Forelimb muscle (tissue), 1 donor: ENCODE data around the gene GPC5. TPM values are rescaled to one million over a fixed set of nuclear protein-coding genes. Genes with fewer than 3 reads are reported as not detected.

Experiments used
- DNase-seq: peaks from one replicate; pipeline ENCODE4 v3.0.0-alpha.2; 2013; ENCODE audit warnings: low read depth
- polyA plus RNA-seq: library from polyadenylated mRNA; unstranded; fragments of 120-200 nt; gene quantifications from one replicate; pipeline ENCODE4 v1.2.1, GENCODE V29; 2013; ENCODE audit not compliant: insufficient read length

The GPC5 gene
- polyA plus RNA-seq, 1 donor, result 0.57 TPM

DNA sequence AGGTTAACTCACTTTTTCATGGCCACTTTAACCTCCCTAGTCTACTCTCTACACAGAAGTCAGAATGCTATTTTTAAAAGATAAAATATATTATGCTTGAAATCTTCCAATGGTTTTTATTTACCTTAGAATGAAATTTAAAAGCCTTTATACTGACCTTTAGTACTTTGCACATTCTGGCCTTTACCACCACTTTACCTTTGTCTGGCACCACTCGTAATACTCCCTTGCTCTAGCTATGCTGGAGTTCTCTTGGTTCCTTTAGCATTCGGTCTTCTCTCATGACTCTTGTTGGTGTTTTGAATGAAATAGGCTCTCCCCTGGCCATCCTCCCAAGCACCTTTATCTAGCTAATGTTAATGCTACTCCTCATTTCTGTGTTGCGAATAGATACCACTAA lies 310.8 kb downstream of the GPC5 start:
- no peak for DNase-seq

DNA sequence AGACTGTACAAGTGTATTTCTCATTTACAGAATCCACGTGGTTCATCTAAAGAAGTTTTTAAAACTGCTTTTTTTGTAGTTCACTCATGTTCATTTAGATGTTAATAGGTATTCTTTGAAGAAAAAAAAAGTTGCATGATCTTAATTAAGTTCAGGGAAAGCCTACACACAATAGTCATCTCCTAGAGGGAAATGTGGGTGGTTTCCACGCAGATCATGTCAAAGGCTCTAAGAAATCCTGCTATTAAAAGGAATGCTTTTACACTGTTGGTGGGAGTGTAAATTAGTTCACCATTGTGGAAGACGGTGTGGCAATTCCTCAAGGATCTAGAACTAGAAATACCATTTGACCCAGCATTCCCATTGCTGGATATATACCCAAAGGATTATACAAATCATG lies 312.3 kb downstream of the GPC5 start:
- no peak for DNase-seq

DNA sequence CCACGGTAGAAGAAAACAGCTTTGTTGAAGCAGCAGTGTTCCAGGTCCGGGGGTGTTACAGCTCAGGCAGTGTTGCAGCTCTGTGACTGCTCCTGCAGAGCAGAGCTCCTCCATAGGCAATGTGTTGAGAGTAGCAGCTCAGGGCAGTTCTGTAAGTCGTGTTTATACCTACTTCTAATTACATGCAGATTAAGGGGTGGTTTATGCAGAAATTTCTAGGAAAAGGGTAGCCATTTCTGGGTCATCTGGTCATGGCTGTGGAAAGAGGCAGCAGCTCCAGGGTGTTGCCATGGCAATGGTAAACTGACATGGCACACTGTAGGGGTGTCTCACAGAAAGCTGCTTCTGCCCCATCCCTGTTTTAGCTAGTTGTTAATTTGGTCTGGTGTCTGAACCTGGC lies 316.4 kb downstream of the GPC5 start:
- DNase-seq, result no peak

DNA sequence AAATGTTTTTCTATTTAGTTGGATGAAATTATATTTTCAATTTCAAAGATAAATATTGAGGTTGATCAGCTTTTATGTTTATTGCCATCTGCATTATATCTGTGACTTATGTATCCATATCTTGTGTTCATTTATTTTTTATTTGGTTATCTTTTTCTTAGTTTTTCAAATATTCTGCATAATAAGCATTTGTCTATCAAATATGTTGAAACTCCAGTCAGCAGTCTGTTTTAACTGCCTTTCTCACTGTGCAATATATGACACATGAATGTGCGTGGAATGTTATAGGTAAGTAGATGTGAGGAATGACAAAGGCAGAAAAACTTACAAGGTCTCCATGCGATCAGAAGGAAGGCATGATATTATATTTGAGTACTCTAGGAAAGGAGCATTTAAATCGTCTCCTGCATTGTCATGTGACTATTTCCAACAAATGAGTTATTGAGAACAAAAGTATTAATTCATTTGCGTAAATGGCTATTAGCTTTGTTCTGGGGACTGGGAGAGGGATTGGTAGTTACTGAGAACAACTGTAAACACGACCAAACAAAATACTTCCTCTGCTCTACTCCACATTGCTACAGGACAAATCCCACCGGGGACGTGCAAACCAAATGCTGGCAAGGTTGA lies 318.1 kb downstream of the GPC5 start:
- no peak for DNase-seq

DNA sequence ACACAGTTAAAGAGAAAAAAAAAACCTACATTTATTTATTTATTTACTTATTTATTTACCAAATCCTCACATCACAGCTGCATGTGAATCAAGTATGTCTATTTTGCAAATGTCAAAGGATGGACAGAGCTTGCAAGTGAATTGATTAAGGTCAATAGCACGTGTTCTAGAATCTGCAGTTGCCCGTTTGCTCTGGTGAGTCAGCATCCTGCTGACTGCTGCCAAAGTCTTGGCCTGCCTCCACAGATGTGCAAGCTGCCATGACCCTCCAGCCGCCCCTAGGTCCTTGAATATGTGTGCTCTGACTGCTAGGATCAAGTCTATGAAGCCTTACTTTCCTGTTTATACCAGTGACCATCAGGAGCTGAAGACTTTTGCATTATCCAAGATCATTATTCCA lies 320.6 kb downstream of the GPC5 start:
- DNase-seq, result no peak

DNA sequence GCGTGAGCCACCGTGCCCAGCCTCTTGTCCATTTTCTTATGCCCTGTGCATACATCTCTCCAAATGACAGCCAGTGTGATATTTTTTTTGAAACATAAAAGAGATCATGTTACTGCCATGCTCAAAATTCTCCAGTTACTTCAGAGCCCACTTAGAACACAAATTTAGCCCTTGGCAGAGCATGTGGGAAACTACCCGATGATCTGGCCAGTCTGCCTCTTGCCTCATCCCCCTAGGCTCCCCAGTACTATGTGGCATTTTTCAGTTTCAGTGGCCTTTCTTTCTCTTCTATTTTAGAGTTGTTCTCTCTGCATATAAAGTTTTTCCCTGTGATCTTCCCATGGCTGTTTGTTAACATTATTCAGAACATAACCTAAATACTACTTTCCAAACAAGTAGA lies 323.0 kb downstream of the GPC5 start:
- no peak for DNase-seq

DNA sequence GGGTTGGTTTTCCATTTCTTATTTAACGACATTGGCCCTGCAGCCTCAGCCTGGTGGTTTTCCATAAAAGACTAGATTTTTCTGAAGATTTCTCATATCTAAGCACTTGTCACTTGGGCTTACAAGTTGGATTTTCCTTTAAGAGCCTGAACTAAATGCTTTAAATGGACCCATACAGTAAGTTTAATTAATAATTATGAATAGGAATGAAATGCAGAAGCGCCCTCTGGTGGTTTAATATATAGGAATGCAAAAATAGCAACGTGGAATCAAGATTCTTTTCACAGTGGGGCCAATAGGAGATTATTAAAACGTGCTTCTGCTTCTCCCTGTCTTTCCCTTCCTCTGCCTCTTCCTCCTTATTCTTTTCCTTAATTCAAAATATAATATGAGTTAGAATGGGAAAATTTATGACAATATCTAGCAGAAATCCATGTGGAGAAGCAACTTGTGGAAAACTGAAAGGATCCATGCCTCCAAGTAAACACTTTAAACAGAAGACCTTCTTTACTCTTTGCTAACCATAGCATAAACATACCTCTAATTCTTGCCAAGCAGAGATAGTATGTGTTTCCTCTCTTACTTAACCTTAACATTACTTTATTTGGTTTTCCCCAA lies 324.0 kb downstream of the GPC5 start:
- no peak for DNase-seq

DNA sequence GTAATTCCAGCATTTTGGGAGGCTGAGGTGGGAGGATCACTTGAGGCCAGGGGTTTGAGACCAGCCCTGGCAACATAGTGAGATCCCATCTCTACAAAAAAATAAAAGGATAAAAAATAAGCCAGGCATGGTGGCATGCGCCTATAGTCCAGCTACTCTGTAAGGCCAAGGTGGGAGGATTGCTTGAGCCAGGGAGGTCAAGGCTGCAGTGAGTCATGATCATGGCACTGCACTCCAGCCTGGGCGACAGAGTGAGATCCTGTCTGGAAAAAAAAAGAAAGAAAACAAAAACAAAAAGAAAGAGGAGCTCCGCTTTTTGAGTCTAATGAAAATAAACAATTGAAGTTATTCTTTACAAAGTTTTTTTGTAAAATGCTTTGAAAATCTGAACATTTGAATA lies 326.2 kb downstream of the GPC5 start:
- DNase-seq, result no peak

DNA sequence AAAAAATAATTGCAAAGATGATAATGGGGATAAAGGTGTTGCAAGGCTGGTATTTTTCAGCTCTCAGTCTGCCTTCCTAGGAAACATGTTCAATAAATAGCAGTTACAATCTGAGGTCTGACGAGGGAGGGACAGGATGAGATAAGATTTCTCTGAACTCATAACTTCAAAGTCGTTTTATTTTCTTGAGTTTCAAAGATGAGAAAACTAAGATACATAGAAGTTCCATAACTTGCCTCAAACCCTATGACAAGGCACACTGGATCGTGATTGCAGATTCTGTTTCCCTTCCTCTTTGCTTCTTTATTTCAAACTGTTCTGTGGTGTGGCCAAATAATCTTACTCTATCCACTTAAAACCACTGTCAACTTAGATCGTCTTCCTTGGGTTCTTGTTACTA lies 327.2 kb downstream of the GPC5 start:
- no peak for DNase-seq

DNA sequence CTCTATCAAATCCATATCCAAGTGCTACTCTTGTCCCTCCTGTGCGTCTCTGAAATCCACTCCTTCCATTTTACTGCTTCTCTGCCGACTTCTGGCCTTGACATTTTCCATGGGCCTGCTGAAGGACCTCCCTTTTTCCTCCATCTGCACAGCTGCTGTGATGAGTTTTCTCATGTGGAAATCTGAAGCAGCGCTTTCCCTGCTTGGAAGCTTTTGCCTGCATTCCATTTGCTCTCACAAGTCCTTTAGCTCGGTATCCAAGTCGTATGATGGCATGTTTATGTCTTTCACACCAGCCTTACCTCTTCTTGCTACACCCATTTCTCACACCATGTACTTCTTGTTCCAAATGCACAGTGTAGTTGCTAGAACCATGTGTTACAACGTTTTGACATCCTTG lies 328.2 kb downstream of the GPC5 start:
- no peak for DNase-seq

DNA sequence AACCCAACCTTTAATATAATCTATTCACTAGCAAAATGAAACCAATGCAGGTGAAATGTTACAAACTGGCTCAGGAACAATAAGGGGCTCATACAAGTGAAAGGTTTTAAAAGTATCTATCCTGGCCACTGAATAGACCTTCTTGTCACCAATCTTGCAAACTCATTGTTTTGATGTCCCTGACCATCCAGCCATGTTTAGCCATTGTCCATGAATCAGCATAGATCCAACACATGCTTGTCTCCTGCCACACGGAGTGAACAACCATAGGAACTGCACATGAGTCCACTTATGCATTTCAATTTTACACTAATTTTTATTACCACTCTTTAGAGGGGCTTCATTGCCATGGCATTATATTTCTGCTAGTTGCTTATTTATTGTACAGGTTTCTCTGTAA lies 331.4 kb downstream of the GPC5 start:
- no peak for DNase-seq

DNA sequence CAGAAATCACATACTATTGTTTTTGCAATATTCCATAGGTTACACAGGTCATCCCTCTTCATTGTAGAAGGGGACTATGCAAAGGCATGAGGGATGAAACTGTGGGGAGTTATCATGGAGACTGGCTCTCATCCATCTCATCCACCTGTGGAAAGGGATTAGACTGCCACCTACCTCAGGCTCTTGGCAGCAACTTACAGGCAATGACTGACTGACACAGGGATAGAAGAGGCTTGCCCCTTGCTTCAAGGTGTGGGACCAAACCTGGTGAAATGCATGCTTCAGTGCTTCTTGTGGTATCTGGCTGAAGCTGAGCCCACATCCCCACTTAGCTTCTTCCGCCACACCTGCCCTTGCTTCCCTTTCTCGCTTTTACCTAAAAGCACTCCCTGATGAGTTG lies 341.3 kb downstream of the GPC5 start:
- no peak for DNase-seq

DNA sequence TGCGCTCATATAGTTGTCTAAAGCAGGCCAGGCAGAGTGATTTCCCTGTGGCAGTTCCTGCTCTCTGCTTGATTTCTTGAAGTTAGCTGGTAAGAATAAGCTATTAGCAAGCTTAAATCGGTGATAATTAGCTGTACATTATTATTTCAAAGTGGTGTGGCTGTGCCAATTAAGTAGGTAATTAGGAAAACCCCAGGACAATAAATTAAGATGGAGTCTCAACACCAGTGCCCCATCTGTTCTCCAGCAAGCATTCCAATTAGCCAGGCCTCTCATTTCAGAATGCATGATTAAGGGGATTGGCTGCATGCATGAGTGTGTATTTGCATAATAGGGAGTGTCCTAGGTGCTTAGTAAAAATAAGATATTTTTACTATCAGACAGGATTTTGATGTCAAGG lies 342.3 kb downstream of the GPC5 start:
- no peak for DNase-seq

DNA sequence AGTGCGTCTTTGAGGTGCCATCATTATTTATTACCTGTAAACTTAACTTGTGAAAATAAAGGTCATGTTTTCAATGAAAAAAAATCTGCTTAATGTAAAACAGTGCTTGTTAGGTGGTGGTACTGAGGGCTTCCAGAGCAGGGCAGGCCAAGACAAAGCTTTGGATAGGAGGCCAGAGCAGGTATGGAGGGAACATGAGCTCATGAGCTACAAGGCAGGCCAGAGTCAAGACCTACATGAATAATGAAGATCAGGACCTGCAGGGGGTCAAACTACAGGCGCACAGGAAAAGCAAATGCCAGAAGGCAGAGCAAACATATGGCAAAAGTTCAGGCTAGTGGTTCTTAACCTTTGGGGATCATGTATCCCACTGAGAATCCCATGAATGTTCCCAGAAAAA lies 343.5 kb downstream of the GPC5 start:
- DNase-seq, result no peak

DNA sequence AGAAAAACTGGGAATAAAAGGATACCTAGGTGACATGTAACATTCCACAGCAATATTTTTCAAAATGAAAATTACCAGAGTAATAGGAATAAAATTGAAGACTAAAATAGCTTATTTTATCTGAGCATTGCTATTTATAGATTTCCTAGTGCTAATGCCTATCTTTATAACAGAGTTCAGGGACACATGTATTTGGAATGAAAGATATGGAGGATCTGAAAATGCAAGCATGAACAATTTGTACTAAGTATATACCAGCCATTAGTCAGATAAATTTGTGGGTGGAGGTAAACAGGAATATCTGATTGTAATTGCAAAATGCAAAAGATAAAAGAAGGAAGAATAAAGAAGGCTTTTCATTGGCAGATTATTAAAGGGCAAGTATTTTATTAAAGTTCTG lies 345.9 kb downstream of the GPC5 start:
- no peak for DNase-seq

DNA sequence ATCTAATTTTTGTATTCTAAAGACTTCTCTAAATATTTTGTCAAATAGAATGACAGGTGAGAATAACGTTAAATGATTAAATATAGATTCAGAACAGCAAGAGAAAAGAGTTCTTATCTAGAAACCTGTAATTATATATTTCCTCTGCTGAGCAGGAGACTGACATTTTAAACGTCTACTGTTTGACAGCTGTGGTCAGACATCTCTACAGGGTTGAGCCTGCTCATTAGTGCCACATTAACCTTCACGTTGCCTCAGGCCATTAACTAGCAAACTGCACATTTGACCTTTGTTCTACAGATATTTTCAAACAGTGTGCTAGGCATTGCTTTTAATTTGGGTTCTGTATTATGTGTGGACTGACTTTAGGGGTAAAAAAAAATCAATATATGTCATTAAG lies 347.5 kb downstream of the GPC5 start:
- DNase-seq, result no peak

DNA sequence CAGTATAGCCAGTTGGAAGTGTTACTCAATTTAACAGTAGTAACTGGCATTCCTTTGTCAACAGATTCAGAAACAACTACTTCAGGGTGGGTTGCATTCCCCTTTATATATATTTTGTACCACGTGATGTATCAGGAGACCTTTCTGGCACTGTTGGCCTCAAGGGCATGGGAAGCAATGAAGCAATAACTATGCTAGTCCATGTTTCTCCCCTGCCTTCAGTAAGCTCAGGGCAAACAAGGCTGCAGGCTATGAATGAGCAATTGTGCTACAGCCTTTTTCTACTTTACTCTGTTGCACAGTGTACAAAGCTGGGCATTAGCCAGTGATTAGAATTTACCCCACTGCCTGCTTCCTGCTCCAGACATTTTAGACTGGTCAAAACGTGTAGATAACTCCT lies 348.8 kb downstream of the GPC5 start:
- DNase-seq, result no peak

DNA sequence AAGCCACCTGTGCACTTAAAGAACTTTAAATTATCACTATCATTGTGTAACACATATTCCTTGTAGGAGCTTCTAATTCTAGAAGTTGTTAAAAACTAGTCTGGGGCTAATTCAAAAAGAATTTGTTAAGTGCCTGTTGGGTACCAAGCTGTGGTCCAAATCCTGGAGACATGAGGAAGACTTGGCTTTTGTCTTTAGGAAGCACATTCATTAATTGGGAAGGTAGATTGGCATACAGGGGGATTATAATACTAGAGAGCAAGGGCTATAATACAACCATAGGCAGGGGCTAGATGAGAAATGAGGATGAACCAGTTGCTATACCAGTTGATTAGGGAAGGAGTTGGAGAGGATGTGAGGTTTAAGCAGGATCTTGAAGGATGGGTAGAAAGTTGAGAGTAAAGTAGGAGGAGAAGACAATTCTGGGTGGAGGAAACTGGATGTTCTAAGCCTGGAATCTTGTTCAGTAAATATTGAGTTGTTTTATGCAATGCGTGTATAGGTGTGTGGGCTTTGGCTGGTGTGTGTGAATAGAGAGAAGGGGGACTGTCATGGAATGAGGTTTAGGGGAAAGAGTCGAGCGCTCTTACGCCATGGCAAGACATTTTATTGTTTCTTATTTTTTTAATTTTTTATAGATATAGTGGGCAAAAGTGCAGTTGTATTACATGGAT lies 350.1 kb downstream of the GPC5 start:
- DNase-seq, result no peak

DNA sequence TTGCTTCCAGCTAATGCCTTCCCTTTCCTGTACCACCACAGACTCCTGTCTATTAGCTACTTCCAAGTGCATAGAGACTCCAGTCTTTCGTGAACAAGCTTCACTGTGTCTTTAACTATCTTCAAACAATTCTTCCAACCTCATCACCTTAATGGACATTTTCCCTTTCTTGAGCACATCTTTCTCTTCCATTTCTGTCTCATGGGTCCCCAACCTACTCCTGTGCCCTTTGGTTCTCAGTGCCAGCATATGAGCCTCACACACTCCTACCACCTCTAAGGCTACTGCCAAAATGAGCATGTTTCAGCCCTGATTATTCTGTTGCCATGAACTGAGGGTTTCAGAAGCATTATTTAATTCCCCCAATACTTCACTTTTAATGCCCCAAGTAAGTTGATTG lies 360.3 kb downstream of the GPC5 start:
- DNase-seq, result no peak

DNA sequence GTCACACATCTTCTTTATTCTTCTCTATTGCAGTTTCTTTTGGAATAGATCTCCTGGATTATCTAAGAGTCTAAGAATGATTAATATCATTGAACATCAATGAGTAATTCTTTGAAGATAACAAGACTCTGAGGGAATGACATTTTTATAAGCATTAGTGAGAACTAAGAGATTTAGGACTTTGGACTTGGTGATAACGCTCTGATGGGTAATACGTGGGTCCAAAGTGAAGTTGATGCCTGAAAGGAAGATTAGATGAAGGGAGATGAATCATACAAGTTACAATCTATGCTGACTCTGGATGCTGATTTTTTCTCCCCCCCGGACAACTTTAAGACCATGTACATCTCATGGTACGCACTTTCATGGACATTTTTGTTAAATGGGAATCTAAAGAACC lies 364.5 kb downstream of the GPC5 start:
- no peak for DNase-seq

DNA sequence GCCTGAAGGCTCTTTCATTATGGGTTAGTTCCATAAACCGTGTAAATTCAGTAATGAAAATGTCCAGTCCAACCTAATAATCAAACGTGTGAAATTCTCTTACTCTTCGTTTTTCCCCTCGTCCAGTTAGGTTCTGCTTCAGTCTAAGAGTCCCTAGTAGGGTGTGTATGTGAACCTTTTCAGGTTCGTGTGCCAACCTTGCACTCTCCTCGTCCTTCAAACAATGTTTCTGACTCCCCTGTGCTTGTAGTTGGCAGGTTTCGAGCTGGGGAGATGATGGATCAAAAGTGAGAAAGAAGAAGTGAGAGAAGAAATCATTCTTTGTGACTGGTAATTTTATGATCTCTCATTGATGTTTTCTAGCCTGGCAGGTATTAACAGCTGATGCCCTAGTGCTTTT lies 366.1 kb downstream of the GPC5 start:
- DNase-seq, result no peak

DNA sequence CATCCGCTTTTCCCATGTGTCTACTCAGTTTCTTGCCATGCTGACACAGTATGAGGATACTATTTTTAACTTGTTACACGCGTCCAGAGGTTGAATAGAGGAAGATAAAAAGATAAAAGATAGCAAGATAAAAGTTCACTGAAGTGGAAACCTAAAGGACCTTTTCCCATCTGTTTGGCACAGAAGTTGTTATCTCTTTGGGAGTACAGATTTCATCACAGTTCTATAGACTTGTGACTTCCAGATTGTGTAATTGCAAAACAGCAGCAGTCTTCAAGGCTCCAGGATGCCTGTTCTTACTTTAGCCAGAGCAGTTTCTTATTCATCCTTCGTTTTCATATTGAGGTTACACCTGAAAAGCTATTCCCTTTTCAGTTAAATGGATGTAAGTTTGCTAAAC lies 369.2 kb downstream of the GPC5 start:
- no peak for DNase-seq

DNA sequence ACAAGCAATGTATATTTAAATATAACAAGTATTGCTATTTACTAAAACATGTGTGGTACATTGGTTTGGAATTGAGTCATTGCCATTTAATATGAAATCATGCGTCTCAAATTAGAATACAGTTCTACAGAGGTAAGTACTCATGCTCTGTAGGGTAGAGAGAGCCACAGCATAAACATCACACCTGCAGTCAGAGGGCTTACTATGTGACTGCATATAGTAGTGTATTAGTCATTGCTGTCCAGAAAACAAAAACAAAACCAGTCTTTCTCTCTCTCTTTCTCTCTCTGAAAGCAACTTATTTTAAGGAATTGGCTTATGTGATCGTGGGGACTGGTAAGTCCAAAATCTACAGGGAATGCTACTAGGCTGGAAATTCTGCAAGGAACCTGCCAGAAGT lies 370.3 kb downstream of the GPC5 start:
- DNase-seq, result no peak

DNA sequence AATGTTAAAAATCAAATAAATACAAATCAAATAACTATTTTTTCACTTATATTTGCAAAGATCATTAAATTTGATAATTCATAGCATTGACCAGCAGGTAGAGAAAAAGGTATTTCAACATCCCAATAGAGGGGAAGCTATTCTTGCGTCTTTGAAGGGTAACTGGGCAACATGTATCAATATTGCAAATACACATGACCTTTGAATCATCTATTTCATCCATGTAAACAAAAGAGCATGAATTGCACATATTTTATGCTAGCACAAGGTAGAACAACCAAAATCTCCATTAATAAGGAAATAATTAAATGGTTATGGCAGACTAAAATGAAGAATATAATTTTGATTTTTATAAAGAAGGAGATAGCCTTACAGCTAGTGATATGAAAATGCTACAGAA lies 372.8 kb downstream of the GPC5 start:
- DNase-seq, result no peak
